ENCODE results near the gene TDG. TPM values are rescaled to one million over a fixed set of nuclear protein-coding genes. Genes with fewer than 3 reads are reported as not detected.

The TDG gene
- total and polyA plus RNA-seq, 4 donors: 5.0 to 18.7 (median 11.8) TPM

DNA sequence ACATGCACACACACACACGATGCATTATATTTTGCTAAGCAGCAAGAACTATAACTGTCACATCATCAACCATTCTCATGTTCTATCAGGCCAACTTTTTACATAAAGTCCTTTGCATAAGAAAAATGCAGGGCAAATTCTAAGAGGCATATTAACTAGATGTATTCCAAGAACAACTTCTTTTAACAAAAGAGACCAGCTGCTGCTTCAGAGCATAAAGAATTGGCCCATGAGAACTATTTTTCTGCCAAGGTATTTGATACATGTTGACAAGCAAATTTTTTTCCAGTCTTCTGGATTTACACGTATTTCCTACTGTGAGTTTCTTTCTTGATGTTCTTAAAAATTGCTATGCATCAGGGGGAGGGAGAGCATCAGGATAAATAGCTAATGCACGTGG, 57.1 kb downstream of the TDG start (continued):
- TF ChIP-seq REST (IDR thresholded peaks at IDR 0.05) (no peak), YY1 (IDR thresholded peaks at IDR 0.05) (no peak), HNF4G (IDR thresholded peaks at IDR 0.05) (no peak), FOXA1 (IDR thresholded peaks at IDR 0.05) (no peak), MAX (IDR thresholded peaks at IDR 0.05) (no peak)

GRCh38 chr12:104023710-104024109, 58.0 kb downstream of the TDG start:
- WGBS: 63% methylated on average over 2 of the region's 2 CpGs
- no peak for DNase-seq (ENCODE audit: low spot score)
- peaks cover 0 to 1% (median 0%) of the 10 kb centered on the region in 4 donors for H3K36me3 ChIP-seq (ENCODE audit: control insufficient read depth in 4 of 4, insufficient read depth in 3 of 4, low read depth in 1 of 4, low read length in 3 of 4)
- no peaks in the 10 kb centered on the region for H3K27me3 ChIP-seq (ENCODE audit: control insufficient read depth in 4 of 4, insufficient read depth in 4 of 4, low read length in 3 of 4)
- no peak overlapping the region for H3K4me3 ChIP-seq (ENCODE audit: low read depth in 1 of 3, low read length in 3 of 3)
- TF ChIP-seq GABPA (IDR thresholded peaks at IDR 0.05 in 1 of 2, conservative IDR thresholded peaks at IDR 0.05 in 1 of 2) (no peak), JUND (IDR thresholded peaks at IDR 0.05) (no peak), YY1 (IDR thresholded peaks at IDR 0.05) (no peak), MAX (IDR thresholded peaks at IDR 0.05) (no peak), FOXA2 (IDR thresholded peaks at IDR 0.05) (no peak), RAD21 (IDR thresholded peaks at IDR 0.05) (no peak), FOXA1 (IDR thresholded peaks at IDR 0.05) (no peak), HNF4A (conservative IDR thresholded peaks at IDR 0.05) (no peak), TAF1 (conservative IDR thresholded peaks at IDR 0.05) (no peak), RXRA (IDR thresholded peaks at IDR 0.05) (no peak), NR2F2 (IDR thresholded peaks at IDR 0.05) (no peak)
- TF ChIP-seq, protein P1, sequence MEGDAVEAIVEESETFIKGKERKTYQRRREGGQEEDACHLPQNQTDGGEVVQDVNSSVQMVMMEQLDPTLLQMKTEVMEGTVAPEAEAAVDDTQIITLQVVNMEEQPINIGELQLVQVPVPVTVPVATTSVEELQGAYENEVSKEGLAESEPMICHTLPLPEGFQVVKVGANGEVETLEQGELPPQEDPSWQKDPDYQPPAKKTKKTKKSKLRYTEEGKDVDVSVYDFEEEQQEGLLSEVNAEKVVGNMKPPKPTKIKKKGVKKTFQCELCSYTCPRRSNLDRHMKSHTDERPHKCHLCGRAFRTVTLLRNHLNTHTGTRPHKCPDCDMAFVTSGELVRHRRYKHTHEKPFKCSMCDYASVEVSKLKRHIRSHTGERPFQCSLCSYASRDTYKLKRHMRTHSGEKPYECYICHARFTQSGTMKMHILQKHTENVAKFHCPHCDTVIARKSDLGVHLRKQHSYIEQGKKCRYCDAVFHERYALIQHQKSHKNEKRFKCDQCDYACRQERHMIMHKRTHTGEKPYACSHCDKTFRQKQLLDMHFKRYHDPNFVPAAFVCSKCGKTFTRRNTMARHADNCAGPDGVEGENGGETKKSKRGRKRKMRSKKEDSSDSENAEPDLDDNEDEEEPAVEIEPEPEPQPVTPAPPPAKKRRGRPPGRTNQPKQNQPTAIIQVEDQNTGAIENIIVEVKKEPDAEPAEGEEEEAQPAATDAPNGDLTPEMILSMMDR (IDR thresholded peaks at IDR 0.05; ENCODE audit: low read depth, low read length, missing input control): no peak
- no peak overlapping the region for H3K9ac ChIP-seq (ENCODE audit: low read depth in 1 of 2, low read length in 2 of 2)
- H3K4me1 ChIP-seq (ENCODE audit: control insufficient read depth in 4 of 4, insufficient read depth in 4 of 4, low read length in 3 of 4): no peaks in the 10 kb centered on the region
- no peak overlapping the region for H3K27ac ChIP-seq (ENCODE audit: low read depth in 1 of 2, low read length in 2 of 2)
- H3K9me3 ChIP-seq (ENCODE audit: control insufficient read depth in 4 of 4, low read length in 3 of 4): no peaks in the 10 kb centered on the region

DNA sequence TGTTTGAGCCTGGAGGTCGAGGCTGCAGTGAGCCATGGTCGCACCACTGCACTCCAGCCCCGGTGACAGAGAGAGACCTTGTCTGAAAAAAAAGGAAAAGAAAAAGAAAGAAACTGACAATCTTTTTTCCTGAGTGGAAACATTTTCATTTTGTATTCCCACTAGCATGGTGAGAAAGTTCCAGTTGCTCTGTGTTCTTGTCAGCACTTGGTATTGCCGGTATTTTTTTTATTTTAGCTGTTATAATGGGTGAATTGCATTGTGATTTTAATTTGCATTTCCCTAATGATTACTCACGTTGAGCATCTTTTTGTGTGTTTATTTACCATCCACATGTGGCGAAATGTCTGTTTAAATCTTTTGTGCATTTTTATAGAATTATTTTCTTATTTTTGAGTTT, 58.7 kb downstream of the TDG start:
- no peak overlapping the region for H3K9ac ChIP-seq (ENCODE audit: low read depth in 1 of 2, low read length in 2 of 2)
- 91% methylated on average over 6 of the region's 6 CpGs for WGBS
- DNase-seq (ENCODE audit: low spot score): no peak

More for the DNA sequence above, 58.7 kb downstream of the TDG start:
- Histone ChIP-seq H3K4me3 (ENCODE audit: low read depth in 1 of 3, low read length in 3 of 3) (no peak overlapping the region), H3K27me3 (ENCODE audit: control insufficient read depth in 4 of 4, insufficient read depth in 4 of 4, low read length in 3 of 4) (no peaks in the 10 kb centered on the region), H3K36me3 (ENCODE audit: control insufficient read depth in 4 of 4, insufficient read depth in 3 of 4, low read depth in 1 of 4, low read length in 3 of 4) (peaks cover 0 to 1% (median 0%) of the 10 kb centered on the region in 4 donors), H3K4me1 (ENCODE audit: control insufficient read depth in 4 of 4, insufficient read depth in 4 of 4, low read length in 3 of 4) (no peaks in the 10 kb centered on the region), H3K9me3 (ENCODE audit: control insufficient read depth in 4 of 4, low read length in 3 of 4) (no peaks in the 10 kb centered on the region), H3K27ac (ENCODE audit: low read depth in 1 of 2, low read length in 2 of 2) (no peak overlapping the region)
- no peak for TF ChIP-seq FOXA2 (IDR thresholded peaks at IDR 0.05)
- no peak for TF ChIP-seq ATF3 (IDR thresholded peaks at IDR 0.05)
- TF ChIP-seq REST (IDR thresholded peaks at IDR 0.05): no peak
- no peak for TF ChIP-seq RXRA (IDR thresholded peaks at IDR 0.05)
- no peak for TF ChIP-seq TAF1 (conservative IDR thresholded peaks at IDR 0.05)
- TF ChIP-seq MAX (IDR thresholded peaks at IDR 0.05): no peak
- no peak for TF ChIP-seq HNF4A (conservative IDR thresholded peaks at IDR 0.05)

All from liver (tissue), 9 donors.